ENCODE results near the gene PRR15L.

GRCh38 chr17:47953909-47954308 is 3.8 kb downstream of the PRR15L start:
- TF ChIP-seq CTCF (conservative IDR thresholded peaks at IDR 0.05 in 1 of 2, IDR thresholded peaks at IDR 0.05 in 1 of 2; ENCODE audit: extremely low read depth in 1 of 2, insufficient read depth in 1 of 2, low read depth in 1 of 2, low read length in 2 of 2) = peak; percentile 4 to 11
- TF ChIP-seq EZH2 (IDR thresholded peaks at IDR 0.05; ENCODE audit: borderline replicate concordance, low read length) = no peak

All from mammary epithelial cell (primary cell).